Measurements from ENCODE around the gene SELENON. TPM values are rescaled to one million over a fixed set of nuclear protein-coding genes. Genes with fewer than 3 reads are reported as not detected.
A peak's percentile ranks its signal among the peaks of the same experiment; 100 is the strongest.

SELENON gene
- total RNA-seq, 1 experiment from 2014 or later: 90.9 TPM

DNA sequence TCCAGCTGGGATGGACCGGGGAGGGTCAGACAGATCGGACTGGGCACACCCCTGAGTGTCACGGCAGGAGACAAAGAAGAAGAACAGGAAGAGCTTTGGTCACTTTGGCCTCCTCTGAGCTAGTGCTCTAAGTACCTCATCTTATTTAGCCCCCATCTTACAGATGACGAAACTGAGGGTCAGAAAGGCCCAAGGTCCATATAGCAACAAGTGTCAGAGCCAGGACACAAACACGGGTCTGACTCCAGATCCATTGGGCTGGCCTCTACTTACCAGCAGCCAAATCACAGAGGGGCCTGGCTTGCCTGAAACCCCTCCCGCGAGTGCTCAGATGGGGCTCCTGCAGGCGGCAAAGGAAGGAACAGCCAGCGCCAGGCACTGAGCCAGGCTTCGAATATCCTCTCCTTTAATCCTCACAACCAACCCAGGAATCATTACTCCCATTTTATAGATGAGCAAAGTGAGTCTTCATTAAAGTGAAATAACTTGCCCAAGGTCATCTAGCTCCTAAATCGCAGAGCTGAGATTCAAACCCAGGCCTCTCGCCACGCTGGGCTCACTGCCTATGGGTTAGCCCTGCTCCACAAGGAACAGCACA is 25.7 kb upstream of the SELENON start:
- no peak overlapping the region for H3K9ac ChIP-seq (ENCODE audit: extremely low read depth, insufficient read length, low read length)
- no peak overlapping the region for H3K18ac ChIP-seq (ENCODE audit: insufficient read length, low read depth, low read length)
- H2BK5ac ChIP-seq (ENCODE audit: insufficient read length, low read length): no peak overlapping the region
- H3K14ac ChIP-seq (ENCODE audit: insufficient read depth, low read length): no peak overlapping the region
- no peak overlapping the region for H4K5ac ChIP-seq (ENCODE audit: insufficient read length, low read depth, low read length)
- Mint-ChIP-seq H3K36me3 (ENCODE audit: insufficient read depth in 1 of 3, low read depth in 3 of 3) (peaks cover 0 to 2% (median 0%) of the 10 kb centered on the region in 3 experiments; a peak in 2 of 7 replicates), H3K4me3 (no peak overlapping the region), H3K27ac (peak overlapping the region in 1 of 3 experiments; percentile 10; a peak in 2 of 7 replicates), H3K4me1 (peaks cover 42 to 52% of the 10 kb centered on the region in 2 experiments), H3K27me3 (ENCODE audit: low read depth) (no peaks in the 10 kb centered on the region), H3K9me3 (no peaks in the 10 kb centered on the region)
- no peak overlapping the region for H3K4ac ChIP-seq (ENCODE audit: low read depth, low read length)
- no peak overlapping the region for H2BK20ac ChIP-seq (ENCODE audit: low read depth, low read length, poor library complexity, severe bottlenecking)
- no peaks in the 10 kb centered on the region for H3K27me3 ChIP-seq (ENCODE audit: insufficient read depth, low read length)
- WGBS (ENCODE audit: extremely low coverage, insufficient read length, low lambda C conversion rate): no CpG with 5 or more reads among the region's 13 CpGs
- no peak overlapping the region for H2BK12ac ChIP-seq (ENCODE audit: insufficient read length, low read depth, low read length)
- H3K23me2 ChIP-seq (ENCODE audit: insufficient read length, low read depth, low read length, poor library complexity, severe bottlenecking): no peaks in the 10 kb centered on the region
- TF ChIP-seq, protein P1, sequence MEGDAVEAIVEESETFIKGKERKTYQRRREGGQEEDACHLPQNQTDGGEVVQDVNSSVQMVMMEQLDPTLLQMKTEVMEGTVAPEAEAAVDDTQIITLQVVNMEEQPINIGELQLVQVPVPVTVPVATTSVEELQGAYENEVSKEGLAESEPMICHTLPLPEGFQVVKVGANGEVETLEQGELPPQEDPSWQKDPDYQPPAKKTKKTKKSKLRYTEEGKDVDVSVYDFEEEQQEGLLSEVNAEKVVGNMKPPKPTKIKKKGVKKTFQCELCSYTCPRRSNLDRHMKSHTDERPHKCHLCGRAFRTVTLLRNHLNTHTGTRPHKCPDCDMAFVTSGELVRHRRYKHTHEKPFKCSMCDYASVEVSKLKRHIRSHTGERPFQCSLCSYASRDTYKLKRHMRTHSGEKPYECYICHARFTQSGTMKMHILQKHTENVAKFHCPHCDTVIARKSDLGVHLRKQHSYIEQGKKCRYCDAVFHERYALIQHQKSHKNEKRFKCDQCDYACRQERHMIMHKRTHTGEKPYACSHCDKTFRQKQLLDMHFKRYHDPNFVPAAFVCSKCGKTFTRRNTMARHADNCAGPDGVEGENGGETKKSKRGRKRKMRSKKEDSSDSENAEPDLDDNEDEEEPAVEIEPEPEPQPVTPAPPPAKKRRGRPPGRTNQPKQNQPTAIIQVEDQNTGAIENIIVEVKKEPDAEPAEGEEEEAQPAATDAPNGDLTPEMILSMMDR (conservative IDR thresholded peaks at IDR 0.05): no peak
- H2AFZ ChIP-seq (ENCODE audit: low read length): no peak overlapping the region
- no peak overlapping the region for H2AK5ac ChIP-seq (ENCODE audit: insufficient read length, low read length)
- no peaks in the 10 kb centered on the region for H3K9me3 ChIP-seq (ENCODE audit: control insufficient read depth, low read depth, low read length)
- no peaks in the 10 kb centered on the region for H3K79me2 ChIP-seq (ENCODE audit: insufficient read depth, low read length)
- H2BK15ac ChIP-seq (ENCODE audit: low read depth, low read length): no peak overlapping the region
- H3K4me2 ChIP-seq (ENCODE audit: insufficient read depth, insufficient read length, low read length): no peak overlapping the region
- H4K20me1 ChIP-seq (ENCODE audit: control insufficient read depth, insufficient read depth, insufficient read length): no peaks in the 10 kb centered on the region
- no peak overlapping the region for H4K8ac ChIP-seq (replicated peaks; ENCODE audit: insufficient read length, low read depth, low read length)
- H2BK120ac ChIP-seq (ENCODE audit: low read depth, low read length, poor library complexity, severe bottlenecking): no peak overlapping the region
- no peak overlapping the region for H4K91ac ChIP-seq (ENCODE audit: insufficient read length, low read depth, low read length)
- H3T11ph ChIP-seq (ENCODE audit: low read length): no peak overlapping the region
- H3K27ac ChIP-seq (ENCODE audit: insufficient read length, low read depth, low read length): no peak overlapping the region
- H3K56ac ChIP-seq (ENCODE audit: insufficient read length, low read depth, low read length): no peak overlapping the region
- H3K79me1 ChIP-seq (ENCODE audit: insufficient read depth, low read depth, low read length, poor library complexity, severe bottlenecking): no peaks in the 10 kb centered on the region
- H3K4me1 ChIP-seq (ENCODE audit: insufficient read depth, low read length): no peaks in the 10 kb centered on the region
- no peak overlapping the region for H3K23ac ChIP-seq (ENCODE audit: insufficient read length, low read depth, low read length)
- DNase-seq: no peak

All from H9 (cell line).